Activated CD8-positive, alpha-beta T cell treated with anti-CD3 and anti-CD28 coated beads, Interleukin-2, amount 10 ng/mL, durations not matched to agents 7 days and 5 days (primary cell): Measurements from ENCODE around the gene MBL2. TPM values are rescaled to one million over a fixed set of nuclear protein-coding genes. Genes with fewer than 3 reads are reported as not detected.

Experiments
- ATAC-seq: fragments of 150-1000 bp; cut with Tn5 transposase; one replicate; pipeline ENCODE4 v1.10.0; 2021; ENCODE audit warnings: moderate library complexity
- CTCF ChIA-PET: fragments of 350-600 bp; sonication (Branson Sonifier 250); formaldehyde crosslinking; loops from one replicate; lab custom pipeline; 2021; ENCODE audit warnings: antibody characterized with exemption; lab: Charles Lee
- POLR2A ChIA-PET: fragments of 350-600 bp; sonication (Branson Sonifier 250); formaldehyde crosslinking; loops from one replicate; lab custom pipeline; 2021; ENCODE audit warnings: antibody characterized with exemption; lab: Charles Lee
- DNase-seq: peaks from one replicate; pipeline ENCODE4 v3.0.0-alpha.2; 2020
- H3K27ac Mint-ChIP-seq: one replicate; pipeline ENCODE4 v1.8.0; 2021; ENCODE audit warnings: mild to moderate bottlenecking, mixed read lengths
- H3K27me3 Mint-ChIP-seq: one replicate; pipeline ENCODE4 v1.8.0; 2021; ENCODE audit warnings: low read depth, mixed read lengths
- H3K36me3 Mint-ChIP-seq: one replicate; pipeline ENCODE4 v1.8.0; 2021; ENCODE audit warnings: low read depth, mixed read lengths
- H3K4me1 Mint-ChIP-seq: one replicate; pipeline ENCODE4 v1.8.0; 2021; ENCODE audit warnings: low read depth, mixed read lengths
- H3K4me3 Mint-ChIP-seq: one replicate; pipeline ENCODE4 v1.8.0; 2021; ENCODE audit warnings: mild to moderate bottlenecking, mixed read lengths
- H3K9me3 Mint-ChIP-seq: one replicate; pipeline ENCODE4 v1.8.0; 2022; ENCODE audit warnings: mixed read lengths; ENCODE audit not compliant: insufficient read depth
- total RNA-seq, 2 experiments: library from RNA; stranded (reverse); gene quantifications; one replicate each; pipeline ENCODE4 v1.2.3, GENCODE V29; 2021

The MBL2 gene
- total RNA-seq, 2 experiments from 2014 or later: not detected

GRCh38 chr10:52751337-52751736 is 21.2 kb downstream of the MBL2 start:
- Mint-ChIP-seq H3K4me3 (no peak overlapping the region), H3K36me3 (no peaks in the 10 kb centered on the region)
- CTCF ChIA-PET: no interaction called here

GRCh38 chr10:52750629-52751028 is 22.0 kb downstream of the MBL2 start:
- H3K36me3 Mint-ChIP-seq: no peaks in the 10 kb centered on the region
- H3K4me1 Mint-ChIP-seq: no peaks in the 10 kb centered on the region
- no peak overlapping the region for H3K27ac Mint-ChIP-seq
- ATAC-seq: no peak
- no peak for DNase-seq
- H3K27me3 Mint-ChIP-seq: no peaks in the 10 kb centered on the region
- ChIA-PET POLR2A (no interaction called here), CTCF (no interaction called here)
- no peak overlapping the region for H3K4me3 Mint-ChIP-seq
- H3K9me3 Mint-ChIP-seq: no peaks in the 10 kb centered on the region

More at GRCh38 chr10:52751337-52751736, 21.2 kb downstream of the MBL2 start:
- Mint-ChIP-seq H3K9me3 (no peaks in the 10 kb centered on the region), H3K27ac (no peak overlapping the region), H3K27me3 (no peaks in the 10 kb centered on the region), H3K4me1 (no peaks in the 10 kb centered on the region)
- DNase-seq: no peak
- POLR2A ChIA-PET: no interaction called here
- ATAC-seq: no peak

- ATAC-seq (no peak), DNase-seq (no peak)
- Mint-ChIP-seq H3K4me1 (no peaks in the 10 kb centered on the region), H3K4me3 (no peak overlapping the region), H3K27me3 (no peaks in the 10 kb centered on the region), H3K36me3 (no peaks in the 10 kb centered on the region), H3K9me3 (no peaks in the 10 kb centered on the region), H3K27ac (no peak overlapping the region)
- ChIA-PET CTCF (no interaction called here), POLR2A (no interaction called here)
These were observed 24.9 kb downstream of the MBL2 start for GRCh38 chr10:52747694-52748093.

GRCh38 chr10:52746169-52746568 is 26.4 kb downstream of the MBL2 start:
- Mint-ChIP-seq H3K4me1 (no peaks in the 10 kb centered on the region), H3K36me3 (no peaks in the 10 kb centered on the region), H3K27ac (no peak overlapping the region), H3K4me3 (no peak overlapping the region), H3K9me3 (no peaks in the 10 kb centered on the region), H3K27me3 (no peaks in the 10 kb centered on the region)
- DNase-seq: no peak
- ATAC-seq: no peak
- ChIA-PET POLR2A (no interaction called here), CTCF (no interaction called here)

- no peak for DNase-seq
- H3K27ac Mint-ChIP-seq: no peak overlapping the region
- H3K4me3 Mint-ChIP-seq: no peak overlapping the region
- POLR2A ChIA-PET: no interaction called here
- CTCF ChIA-PET: no interaction called here
- H3K9me3 Mint-ChIP-seq: no peaks in the 10 kb centered on the region
- H3K4me1 Mint-ChIP-seq: no peaks in the 10 kb centered on the region
- ATAC-seq: no peak
- H3K36me3 Mint-ChIP-seq: no peaks in the 10 kb centered on the region
- no peaks in the 10 kb centered on the region for H3K27me3 Mint-ChIP-seq
These were observed 28.4 kb downstream of the MBL2 start for GRCh38 chr10:52744057-52744805.

- H3K36me3 Mint-ChIP-seq: no peaks in the 10 kb centered on the region
- no peaks in the 10 kb centered on the region for H3K4me1 Mint-ChIP-seq
- ATAC-seq (no peak), DNase-seq (no peak)
- ChIA-PET POLR2A (no interaction called here), CTCF (no interaction called here)
- H3K9me3 Mint-ChIP-seq: no peaks in the 10 kb centered on the region
- H3K4me3 Mint-ChIP-seq: no peak overlapping the region
- no peaks in the 10 kb centered on the region for H3K27me3 Mint-ChIP-seq
- H3K27ac Mint-ChIP-seq: no peak overlapping the region
These were observed 29.9 kb downstream of the MBL2 start for GRCh38 chr10:52742731-52743130.

GRCh38 chr10:52741851-52742250 is 30.7 kb downstream of the MBL2 start:
- DNase-seq: no peak
- H3K36me3 Mint-ChIP-seq: no peaks in the 10 kb centered on the region
- no peaks in the 10 kb centered on the region for H3K27me3 Mint-ChIP-seq
- ChIA-PET POLR2A (no interaction called here), CTCF (interaction anchor here (1.8 kb wide), 1 partner anchor 39 kb away, joined by 7 read pairs; no protein-coding TSS in a partner anchor)
- no peaks in the 10 kb centered on the region for H3K4me1 Mint-ChIP-seq
- H3K9me3 Mint-ChIP-seq: no peaks in the 10 kb centered on the region
- ATAC-seq: no peak
- no peak overlapping the region for H3K4me3 Mint-ChIP-seq
- H3K27ac Mint-ChIP-seq: no peak overlapping the region

GRCh38 chr10:52740913-52741675 is 31.5 kb downstream of the MBL2 start:
- Mint-ChIP-seq H3K27ac (no peak overlapping the region), H3K9me3 (no peaks in the 10 kb centered on the region), H3K4me1 (no peaks in the 10 kb centered on the region), H3K4me3 (no peak overlapping the region), H3K27me3 (no peaks in the 10 kb centered on the region), H3K36me3 (no peaks in the 10 kb centered on the region)
- no peak for ATAC-seq
- CTCF ChIA-PET: interaction anchor here (0.8 to 1.8 kb wide), 3 partner anchors 7 to 39 kb away, joined by 3 to 7 read pairs (median 3); no protein-coding TSS in a partner anchor
- POLR2A ChIA-PET: no interaction called here
- peak; percentile 49 for DNase-seq

- H3K4me3 Mint-ChIP-seq: no peak overlapping the region
- no peaks in the 10 kb centered on the region for H3K36me3 Mint-ChIP-seq
- no peak overlapping the region for H3K27ac Mint-ChIP-seq
- ChIA-PET POLR2A (interaction anchor here (0.6 kb wide), 1 partner anchor 55 kb away, joined by 3 read pairs; no protein-coding TSS in a partner anchor), CTCF (interaction anchor here (1.4 to 1.8 kb wide), 2 partner anchors 8 to 40 kb away, joined by 3 to 7 read pairs; no protein-coding TSS in a partner anchor)
- no peaks in the 10 kb centered on the region for H3K9me3 Mint-ChIP-seq
- no peak for ATAC-seq
- H3K4me1 Mint-ChIP-seq: no peaks in the 10 kb centered on the region
- H3K27me3 Mint-ChIP-seq: no peaks in the 10 kb centered on the region
- DNase-seq: no peak
These were observed 32.4 kb downstream of the MBL2 start for GRCh38 chr10:52740155-52740549.

- ATAC-seq: no peak
- H3K9me3 Mint-ChIP-seq: no peaks in the 10 kb centered on the region
- no peaks in the 10 kb centered on the region for H3K27me3 Mint-ChIP-seq
- ChIA-PET POLR2A (interaction anchor here (0.6 kb wide), 1 partner anchor 55 kb away, joined by 3 read pairs; no protein-coding TSS in a partner anchor), CTCF (interaction anchor here (1.4 kb wide), 1 partner anchor 9 kb away, joined by 3 read pairs; no protein-coding TSS in a partner anchor)
- DNase-seq: no peak
- H3K36me3 Mint-ChIP-seq: no peaks in the 10 kb centered on the region
- no peak overlapping the region for H3K27ac Mint-ChIP-seq
- no peak overlapping the region for H3K4me3 Mint-ChIP-seq
- no peaks in the 10 kb centered on the region for H3K4me1 Mint-ChIP-seq
These were observed 33.0 kb downstream of the MBL2 start for GRCh38 chr10:52739380-52740154.

- POLR2A ChIA-PET: no interaction called here
- DNase-seq: no peak
- Mint-ChIP-seq H3K27me3 (no peaks in the 10 kb centered on the region), H3K4me1 (no peaks in the 10 kb centered on the region), H3K4me3 (no peak overlapping the region), H3K9me3 (no peaks in the 10 kb centered on the region), H3K36me3 (no peaks in the 10 kb centered on the region), H3K27ac (no peak overlapping the region)
- CTCF ChIA-PET: no interaction called here
- ATAC-seq: no peak
These were observed 33.6 kb downstream of the MBL2 start for GRCh38 chr10:52738951-52739350.
